Measurements from ENCODE around the gene RFC5. TPM values are rescaled to one million over a fixed set of nuclear protein-coding genes. Genes with fewer than 3 reads are reported as not detected.

The RFC5 gene
- total and polyA plus RNA-seq, 2 of the 8 experiments (the other 6 are each of a cell fraction or from before 2014, with no cell fraction given), result 34.4 to 40.6 TPM

GRCh38 chr12:118029166-118029565, 12.7 kb downstream of the RFC5 start:
- no peak overlapping the region for H3K4me2 ChIP-seq (ENCODE audit: insufficient read depth in 1 of 2, low read depth in 2 of 2, low read length in 2 of 2)
- peaks cover 0 to 7% of the 10 kb centered on the region in 2 experiments for H4K20me1 ChIP-seq (replicated peaks in 1 of 2; ENCODE audit: control insufficient read depth in 1 of 2, insufficient read depth in 2 of 2, low read length in 2 of 2)
- no peak overlapping the region for H2AFZ ChIP-seq (ENCODE audit: low read length)
- no peak overlapping the region for H3K23ac ChIP-seq (ENCODE audit: insufficient read length)
- no peak overlapping the region for H3K27ac ChIP-seq (ENCODE audit: low read depth, low read length)
- no peak overlapping the region for H3K14ac ChIP-seq (ENCODE audit: insufficient read length)
- H3K23me2 ChIP-seq (ENCODE audit: low read depth, low read length), result no peaks in the 10 kb centered on the region
- H3K56ac ChIP-seq (replicated peaks; ENCODE audit: insufficient read length, low read depth, low read length), result no peak overlapping the region
- ChIA-PET CTCF (ENCODE audit: partially characterized antibody) (interaction anchor here (0.6 to 1.2 kb wide), 3 partner anchors 28 to 213 kb away, joined by 3 to 5 read pairs (median 3); no protein-coding TSS in a partner anchor), POLR2A (ENCODE audit: partially characterized antibody) (interaction anchor here (0.8 to 12.8 kb wide), 8 partner anchors 9 to 153 kb away, joined by 3 to 113 read pairs (median 3); partner anchors contain the start of gene RFC5)
- H2AK5ac ChIP-seq (ENCODE audit: low read depth, low read length), result no peak overlapping the region
- H4K91ac ChIP-seq (replicated peaks; ENCODE audit: insufficient read length, low read length), result no peak overlapping the region
- DNase-seq (ENCODE audit: low read depth in 1 of 2, low spot score in 2 of 2), result no peak
- no peak overlapping the region for H2BK120ac ChIP-seq (replicated peaks; ENCODE audit: low read depth, low read length)
- no peaks in the 10 kb centered on the region for H3K9me3 ChIP-seq (ENCODE audit: insufficient read depth in 2 of 2, low read depth in 1 of 2, low read length in 1 of 2)
- no peak overlapping the region for H4K5ac ChIP-seq (ENCODE audit: insufficient read length, low read depth, low read length)
- H3K18ac ChIP-seq (ENCODE audit: extremely low read depth, low read length), result no peak overlapping the region
- H3K36me3 ChIP-seq (ENCODE audit: control insufficient read depth in 2 of 4, insufficient read depth in 4 of 4, low read length in 3 of 4), result peaks cover 32 to 77% (median 69%) of the 10 kb centered on the region in 4 experiments
- H3K4ac ChIP-seq (replicated peaks; ENCODE audit: insufficient read length, low read depth, low read length), result no peak overlapping the region
- no peak overlapping the region for H3K9ac ChIP-seq (replicated peaks in 1 of 4; ENCODE audit: extremely low read depth in 1 of 4, low read depth in 3 of 4, low read length in 3 of 4)
- no peak overlapping the region for H2BK12ac ChIP-seq (ENCODE audit: low read depth, low read length)
- no peaks in the 10 kb centered on the region for H3K79me2 ChIP-seq (ENCODE audit: control insufficient read depth in 1 of 2, insufficient read depth in 2 of 2, low read length in 2 of 2)
- H3K27me3 ChIP-seq (replicated peaks in 1 of 4; ENCODE audit: control insufficient read depth in 3 of 4, extremely low read depth in 1 of 4, insufficient read depth in 3 of 4, low read length in 3 of 4), result no peaks in the 10 kb centered on the region
- WGBS, 2 experiments (ENCODE audit: extremely low coverage in 1 of 2, insufficient coverage in 1 of 2, insufficient read length in 1 of 2, insufficient replicate concordance in 2 of 2, low coverage in 1 of 2, low lambda C conversion rate in 2 of 2, missing lambda C conversion rate in 1 of 2), result 92% methylated on average over 5 of the region's 5 CpGs; no CpG with 5 or more reads in 1 of the 2 experiments
- no peak overlapping the region for H3K4me3 ChIP-seq (ENCODE audit: extremely low read depth in 1 of 4, insufficient read depth in 2 of 4, low read depth in 3 of 4, low read length in 4 of 4)
- 0 out of 2 replicates have a peak, but pooled peaks have one; percentile 31 for TF ChIP-seq POLR2AphosphoS5 (IDR thresholded peaks at IDR 0.05; ENCODE audit: low read depth, low read length)
- TF ChIP-seq BCL11A (IDR thresholded peaks at IDR 0.05; ENCODE audit: low read depth in 2 of 2, low read length in 2 of 2), result no peak
- TF ChIP-seq BRCA1 (IDR thresholded peaks at IDR 0.05; ENCODE audit: low read depth, low read length), result no peak
- no peak for TF ChIP-seq USF2 (IDR thresholded peaks at IDR 0.05; ENCODE audit: low read length)
- H2BK20ac ChIP-seq (ENCODE audit: low read length), result no peak overlapping the region
- no peaks in the 10 kb centered on the region; the same call in 1 of the 2 replicates for H3K79me1 ChIP-seq (ENCODE audit: low read depth, low read length)
- H2BK5ac ChIP-seq (ENCODE audit: low read depth, low read length), result no peak overlapping the region
- FAIRE-seq, result no peak
- H3K4me1 ChIP-seq (replicated peaks in 1 of 4; ENCODE audit: control insufficient read depth in 3 of 4, insufficient read depth in 4 of 4, low read length in 3 of 4), result no peaks in the 10 kb centered on the region
- H4K8ac ChIP-seq (ENCODE audit: extremely low read depth, insufficient read depth, low read length), result no peak overlapping the region
- no peak overlapping the region for H2BK15ac ChIP-seq (ENCODE audit: low read length)
